A549 (cell line): ENCODE results near the gene ISM1. TPM values are rescaled to one million over a fixed set of nuclear protein-coding genes. Genes with fewer than 3 reads are reported as not detected.

ENCODE experiments used
- ATAC-seq, 2 experiments: fragments of 200-7000 bp in 1 of 2; fragments of >200 bp in 1 of 2; cut with Nextera tagmentation in 1 of 2; cut with Tn5 transposase in 1 of 2; 3 replicates each; pipeline versions ENCODE4 v1.8.0 to v1.9.1; 2018 to 2020; ENCODE audit warnings: mild to moderate bottlenecking in 1 of 2, moderate library complexity in 1 of 2
- CTCF ChIA-PET: fragments of 300-600 bp; sonication (Branson Sonifier 250); formaldehyde crosslinking; extraction: SDS; loops from one replicate; lab custom pipeline; 2021; ENCODE audit warnings: antibody characterized with exemption, inconsistent platforms; lab: Yijun Ruan, JAX
- POLR2A ChIA-PET: fragments of 350-600 bp; formaldehyde crosslinking; extraction: SDS; loops from one replicate; lab custom pipeline; 2021; ENCODE audit warnings: antibody characterized with exemption, inconsistent platforms; lab: Yijun Ruan, JAX
- DNase-seq, 2 experiments: peaks; one replicate each; pipeline versions ENCODE4 v3.0.0 to v3.0.0-alpha.2; 2011 to 2016; ENCODE audit warnings: low read depth in 1 of 2, low spot score in 1 of 2
- FAIRE-seq: peaks from 2 replicates; lab custom pipeline; 2011; peaks lifted over from hg19 to GRCh38; lab: Jason Lieb, UNC
- H3K27ac ChIP-seq, 2 experiments: fragments of >200 bp; sonication (Bioruptor Twin); formaldehyde crosslinking; 3 replicates each; pipeline ENCODE4 v1.5.1; 2016 to 2017
- H3K4me1 ChIP-seq: fragments of >200 bp; sonication (Bioruptor Twin); formaldehyde crosslinking; 3 replicates; pipeline ENCODE4 v1.6.1; 2016
- H3K4me2 ChIP-seq: fragments of >200 bp; sonication (Bioruptor Twin); formaldehyde crosslinking; 3 replicates; pipeline ENCODE4 v1.6.1; 2016
- H3K4me3 ChIP-seq: fragments of >200 bp; sonication (Bioruptor Twin); formaldehyde crosslinking; 3 replicates; pipeline ENCODE4 v1.5.1; 2016
- H3K9me3 ChIP-seq: fragments of >200 bp; sonication (Bioruptor Twin); formaldehyde crosslinking; 3 replicates; pipeline ENCODE4 v1.6.1; 2016
- ATOH8 ChIP-seq: fragments of 250-450 bp; sonication (Bioruptor Pico); IDR thresholded peaks from 2 replicates; pipeline ENCODE4 v1.5.0; 2020; ENCODE audit warnings: low read depth, mild to moderate bottlenecking, moderate library complexity
- CBX8 ChIP-seq: fragments of 200-600 bp; sonication (generic); IDR thresholded peaks from 2 replicates; pipeline ENCODE4 v1.6.1; 2016
- CEBPB ChIP-seq, 2 experiments: fragments of >200 bp in 1 of 2; sonication (Bioruptor Twin) in 1 of 2; formaldehyde crosslinking in 1 of 2; IDR thresholded peaks; 2 replicates each; pipeline ENCODE4 v1.6.1; 2012 to 2016
- CHD2 ChIP-seq: fragments of 150-350 bp; IDR thresholded peaks from 2 replicates; pipeline ENCODE4 v1.6.1; 2014; ENCODE audit warnings: low read length; ENCODE audit not compliant: partially characterized antibody
- CHD4 ChIP-seq: fragments of 200-600 bp; sonication (generic); IDR thresholded peaks from 2 replicates; pipeline ENCODE4 v1.6.1; 2016; ENCODE audit warnings: antibody characterized with exemption, mild to moderate bottlenecking, borderline replicate concordance
- CTCF ChIP-seq: fragments of >200 bp; sonication (Bioruptor Twin); formaldehyde crosslinking; IDR thresholded peaks from 3 replicates; pipeline ENCODE4 v1.5.1; 2016
- E2F6 ChIP-seq: IDR thresholded peaks from 2 replicates; pipeline ENCODE4 v1.6.1; 2012; ENCODE audit warnings: low read depth, borderline replicate concordance
- EHF ChIP-seq: fragments of 250-450 bp; sonication (Bioruptor Pico); IDR thresholded peaks from 2 replicates; pipeline ENCODE4 v1.5.0; 2020; ENCODE audit warnings: mild to moderate bottlenecking
- EP300 ChIP-seq, 2 experiments: fragments of >200 bp; sonication (Bioruptor Twin); formaldehyde crosslinking; IDR thresholded peaks; 2 replicates in 1 of 2; 3 replicates in 1 of 2; pipeline ENCODE4 v1.6.1; 2016 to 2017
- HOXB13 ChIP-seq: fragments of 250-450 bp; sonication (Bioruptor Pico); IDR thresholded peaks from 2 replicates; pipeline ENCODE4 v1.5.0; 2020; ENCODE audit warnings: low read depth, mild to moderate bottlenecking, moderate library complexity
- HOXB5 ChIP-seq: fragments of 250-450 bp; sonication (Bioruptor Pico); IDR thresholded peaks from 2 replicates; pipeline ENCODE4 v1.5.0; 2020; ENCODE audit warnings: mild to moderate bottlenecking, moderate library complexity
- JUNB ChIP-seq: fragments of >200 bp; sonication (Bioruptor Twin); formaldehyde crosslinking; IDR thresholded peaks from 2 replicates; pipeline ENCODE4 v1.6.1; 2016
- KDM5A ChIP-seq: fragments of 200-600 bp; sonication (generic); IDR thresholded peaks from 2 replicates; pipeline ENCODE4 v1.6.1; 2016; ENCODE audit warnings: antibody characterized with exemption, mild to moderate bottlenecking
- MAFK ChIP-seq: fragments of 450-650 bp; IDR thresholded peaks from 2 replicates; pipeline ENCODE4 v1.6.1; 2014; ENCODE audit not compliant: partially characterized antibody
- MYC ChIP-seq: IDR thresholded peaks from 2 replicates; pipeline ENCODE4 v1.6.1; 2012; ENCODE audit warnings: mild to moderate bottlenecking, inconsistent platforms, low read length, improper control_type of control experiment, borderline replicate concordance
- POLR2A ChIP-seq: IDR thresholded peaks from 2 replicates; pipeline ENCODE4 v1.6.1; 2012; ENCODE audit warnings: mild to moderate bottlenecking, low read length
- RCOR1 ChIP-seq: fragments of 150-350 bp; IDR thresholded peaks from 2 replicates; pipeline ENCODE4 v1.6.1; 2014; ENCODE audit warnings: antibody characterized with exemption, low read length, low read depth
- RNF2 ChIP-seq: fragments of 200-600 bp; sonication (generic); IDR thresholded peaks from 2 replicates; pipeline ENCODE4 v1.6.1; 2016; ENCODE audit warnings: low read depth, mild to moderate bottlenecking, antibody characterized with exemption, moderate library complexity, borderline replicate concordance
- SMC3 ChIP-seq: fragments of >200 bp; sonication (Bioruptor Twin); formaldehyde crosslinking; IDR thresholded peaks from 3 replicates; pipeline ENCODE4 v1.6.1; 2018; ENCODE audit warnings: inconsistent platforms
- SREBF2 ChIP-seq: fragments of 450-650 bp; IDR thresholded peaks from 2 replicates; pipeline ENCODE4 v1.6.1; 2014; ENCODE audit warnings: mild to moderate bottlenecking, moderate library complexity
- TP53 ChIP-seq: fragments of 250-450 bp; sonication (Bioruptor Pico); IDR thresholded peaks from 2 replicates; pipeline ENCODE4 v1.5.0; 2021; ENCODE audit warnings: mild to moderate bottlenecking, moderate library complexity
- ZC3H11A ChIP-seq: fragments of 450-650 bp; IDR thresholded peaks from 2 replicates; pipeline ENCODE4 v1.6.1; 2014; ENCODE audit warnings: antibody characterized with exemption, mild to moderate bottlenecking
- ZNF302 ChIP-seq: fragments of 250-450 bp; sonication (Bioruptor Pico); IDR thresholded peaks from 2 replicates; pipeline ENCODE4 v1.9.0; 2021; ENCODE audit warnings: inconsistent platforms, mild to moderate bottlenecking, moderate library complexity
- ZSCAN20 ChIP-seq: fragments of 250-450 bp; sonication (Bioruptor Pico); IDR thresholded peaks from 2 replicates; pipeline ENCODE4 v1.8.0; 2022; ENCODE audit warnings: mild to moderate bottlenecking, moderate library complexity
- WGBS: methylation state at CpG from one replicate; pipeline ENCODE4 v1.1.6; 2017; ENCODE audit errors: missing lambda C conversion rate; 5-methylcytosine and 5-hydroxymethylcytosine counted together
- polyA plus RNA-seq, 4 experiments: library from polyadenylated mRNA; depleted of rRNA in 3 of 4; stranded (reverse); fragments of >200 nt; fragmentation: RNase III in 1 of 4; extraction: RNeasy Plus Mini Kit Qiagen cat#74134 plus additional on column Dnase treatment in 1 of 4; gene quantifications; 2 replicates in 3 of 4; 3 replicates in 1 of 4; pipeline ENCODE4 v1.2.3, GENCODE V29; 2011 to 2017

Gene ISM1
- polyA plus RNA-seq, 2 of the 4 experiments (the other 2 are of a cell fraction) = 0.18 to 0.39 TPM

- Histone ChIP-seq H3K27ac (no peak overlapping the region), H3K9me3 (0 out of 3 replicates have a peak, but pooled peaks cover 3% of the 10 kb centered on the region), H3K4me3 (no peak overlapping the region), H3K4me2 (no peak overlapping the region), H3K4me1 (no peaks in the 10 kb centered on the region)
- CTCF ChIA-PET = interaction anchor here (1.1 to 1.5 kb wide), 3 partner anchors 8 to 94 kb away, joined by 3 to 6 read pairs (median 4); partner anchors contain the start of gene ISM1
- no peak for FAIRE-seq
- no peak for ATAC-seq
- no peak for TF ChIP-seq CEBPB (IDR thresholded peaks at IDR 0.05)
- no peak for TF ChIP-seq MAFK
- TF ChIP-seq SREBF2 = no peak
- no peak for TF ChIP-seq CBX8
- no peak for TF ChIP-seq TP53 (CRISPR knock-in tag)
- TF ChIP-seq CTCF = no peak
- TF ChIP-seq JUNB = no peak
- TF ChIP-seq RNF2 = no peak
- no peak for TF ChIP-seq RCOR1
- TF ChIP-seq HOXB13 = no peak
- no peak for TF ChIP-seq POLR2A
- no peak for TF ChIP-seq E2F6
- no peak for TF ChIP-seq ATOH8 (CRISPR knock-in tag)
- TF ChIP-seq SMC3 = no peak
- TF ChIP-seq HOXB5 (CRISPR knock-in tag) = no peak
- TF ChIP-seq MYC = no peak
- no peak for TF ChIP-seq KDM5A
- no peak for TF ChIP-seq EP300 (IDR thresholded peaks at IDR 0.05)
- no peak for DNase-seq
- 45% methylated on average over 5 of the region's 5 CpGs for WGBS
- POLR2A ChIA-PET = no interaction called here
These were observed 8.3 kb upstream of the ISM1 start for GRCh38 chr20:13212750-13213149.

- Histone ChIP-seq H3K27ac (no peak overlapping the region), H3K4me1 (no peaks in the 10 kb centered on the region), H3K9me3 (0 out of 3 replicates have a peak, but pooled peaks cover 3% of the 10 kb centered on the region), H3K4me2 (no peak overlapping the region), H3K4me3 (no peak overlapping the region)
- FAIRE-seq (no peak), DNase-seq (no peak), ATAC-seq (no peak)
- TF ChIP-seq ZC3H11A (no peak), ZSCAN20 (CRISPR knock-in tag) (no peak), EHF (CRISPR knock-in tag) (no peak), ATOH8 (CRISPR knock-in tag) (no peak), CHD2 (no peak), ZNF302 (CRISPR knock-in tag) (no peak), CHD4 (no peak)
- WGBS = 13% methylated on average over 1 of the region's 1 CpG
- ChIA-PET CTCF (interaction anchor here (1.1 to 1.5 kb wide), 3 partner anchors 8 to 94 kb away, joined by 3 to 6 read pairs (median 4); partner anchors contain the start of gene ISM1), POLR2A (interaction anchor here (0.5 kb wide), 1 partner anchor 149 kb away, joined by 4 read pairs; no protein-coding TSS in a partner anchor)
These were observed 7.7 kb upstream of the ISM1 start for GRCh38 chr20:13213335-13213734.
